GM21786 (cell line): ENCODE results near the gene NRP1.
"Not testable (repeated sequence)": the region's sequence is repeated elsewhere in the genome, so short reads cannot be mapped to it uniquely, and the experiment has no call there.

Source experiments
- ATAC-seq: cut with Tn5 transposase; IDR thresholded peaks from one replicate; pipeline ENCODE4 v1.9.1; 2021; ENCODE audit not compliant: unreplicated experiment

The NRP1 gene

DNA sequence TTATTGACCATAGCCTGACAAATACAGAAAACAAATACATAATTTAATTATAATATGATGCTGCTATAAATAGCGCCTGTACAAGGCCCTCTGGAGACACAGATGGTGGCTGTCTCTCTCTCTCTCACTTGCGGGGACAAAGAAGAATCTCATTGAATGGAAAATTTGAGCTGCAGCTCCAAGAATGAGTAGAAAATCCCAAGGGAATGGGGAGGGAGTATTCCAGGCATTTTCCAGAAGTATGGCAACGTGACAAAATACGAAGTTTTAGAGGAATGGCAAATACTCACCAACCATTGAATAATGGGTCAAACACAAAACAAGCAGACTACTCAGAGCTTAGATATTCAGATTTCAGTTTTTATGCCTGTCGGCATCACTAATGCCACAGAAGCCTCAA, 179.9 kb downstream of the NRP1 start:
- no peak for ATAC-seq

DNA sequence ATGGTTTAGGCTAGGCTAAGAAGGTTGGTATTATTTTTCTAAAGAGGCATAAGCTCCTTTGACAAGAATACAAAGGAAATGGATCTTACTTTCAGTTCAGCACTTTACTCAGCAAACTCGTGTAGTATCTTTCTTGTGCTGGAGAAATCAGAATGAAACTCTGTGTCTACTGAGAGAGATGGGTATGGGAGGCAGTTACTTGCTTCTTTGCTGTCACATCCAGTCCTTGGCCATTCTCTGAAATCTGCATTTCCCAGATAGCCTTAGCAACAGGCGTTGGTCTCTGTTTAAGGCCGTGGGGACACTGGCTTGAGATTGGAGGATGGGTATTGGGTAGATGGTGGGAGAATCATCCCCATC, 180.5 kb downstream of the NRP1 start:
- no peak for ATAC-seq

DNA sequence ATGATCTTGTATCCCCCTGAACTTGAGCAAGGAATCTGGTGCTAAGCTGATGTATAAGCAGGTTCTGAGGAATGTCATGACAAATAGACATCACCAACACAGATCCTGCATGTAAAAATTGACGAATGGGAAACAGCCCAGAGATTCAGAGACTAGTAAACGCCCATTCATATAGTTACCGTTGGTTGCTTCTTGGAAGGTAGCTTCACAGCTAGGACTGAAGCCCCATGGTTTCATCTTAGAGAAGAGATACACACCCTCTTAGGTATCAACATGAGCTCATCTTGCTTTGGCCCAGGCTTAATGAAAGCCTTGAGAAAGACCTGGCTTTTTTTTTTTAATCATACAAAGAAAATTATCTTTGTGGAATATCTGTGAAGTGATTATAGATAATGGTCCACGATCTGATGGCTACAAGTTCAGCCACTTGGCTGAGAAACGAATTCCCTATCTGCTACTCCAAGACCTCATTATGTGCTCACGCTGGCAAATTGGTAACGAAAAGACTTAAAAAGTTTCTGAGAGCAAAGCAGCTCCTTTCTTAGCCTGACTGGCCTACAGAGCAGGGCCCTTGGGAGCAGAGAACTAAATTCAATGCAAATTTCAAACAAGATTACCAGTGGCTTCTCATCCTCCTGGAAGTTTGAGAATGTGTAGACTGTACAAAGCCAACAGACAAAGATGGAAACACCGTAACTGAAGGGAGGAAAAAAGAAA, 181.1 kb downstream of the NRP1 start:
- ATAC-seq, result no peak

DNA sequence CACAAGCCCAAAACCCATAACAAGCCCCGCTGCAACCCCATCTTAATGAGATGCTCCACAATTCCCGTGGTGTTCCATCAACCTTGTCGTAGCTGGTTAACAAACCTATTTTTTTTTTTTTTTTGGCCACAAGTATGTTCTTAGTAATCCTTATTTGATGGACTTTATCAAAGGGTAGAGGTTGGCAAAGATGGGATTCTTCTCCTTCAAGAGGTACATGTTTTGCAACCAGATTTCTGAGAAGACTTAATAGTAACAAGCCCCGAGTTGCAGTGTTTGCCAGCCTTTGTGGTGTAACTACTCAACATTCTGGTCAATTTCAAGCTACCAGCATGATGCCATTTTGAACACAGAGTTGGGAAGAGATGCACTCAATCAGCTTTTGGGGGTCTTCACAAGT, 181.7 kb downstream of the NRP1 start:
- no peak for ATAC-seq

DNA sequence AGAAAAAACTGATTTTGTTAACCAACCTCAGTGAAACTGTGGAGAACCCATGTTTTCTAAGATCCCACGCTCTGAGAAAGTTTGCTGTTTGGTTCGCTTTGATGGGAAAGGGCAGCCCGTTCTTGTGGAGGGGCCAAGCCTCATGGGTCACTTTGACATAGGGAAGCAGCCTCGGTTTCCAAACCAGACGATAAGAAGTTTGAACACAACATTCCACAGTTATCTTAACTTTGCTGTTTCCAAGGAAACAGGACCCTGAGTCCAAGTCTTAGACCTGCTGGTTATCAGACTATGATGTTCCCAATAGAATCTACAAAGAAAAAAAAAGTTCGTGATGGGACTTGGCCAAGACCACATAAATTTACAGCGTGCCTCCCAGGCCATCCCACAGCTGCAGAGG, 182.3 kb downstream of the NRP1 start:
- no peak for ATAC-seq

- no peak for ATAC-seq
These were observed 183.1 kb downstream of the NRP1 start for GRCh38 chr10:33151344-33151864.

DNA sequence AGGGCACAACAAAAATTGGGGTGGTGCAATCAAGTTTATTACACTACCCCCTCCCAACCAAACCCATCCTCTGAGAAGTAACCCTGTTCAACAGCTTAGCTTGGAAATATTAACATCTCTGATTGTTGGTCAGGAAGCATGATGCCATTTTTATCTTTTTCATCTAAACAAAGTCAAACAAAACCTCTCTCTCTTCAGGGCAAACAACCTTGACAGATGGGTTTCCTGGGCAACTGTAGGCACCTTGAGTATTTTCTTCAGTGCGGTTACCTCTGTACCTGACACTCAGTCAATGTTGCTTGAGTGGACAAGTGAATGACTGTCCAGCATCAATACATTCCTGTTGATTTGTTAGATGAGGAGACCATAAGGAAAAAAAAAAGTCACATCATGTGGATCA, 183.6 kb downstream of the NRP1 start:
- ATAC-seq, result no peak

DNA sequence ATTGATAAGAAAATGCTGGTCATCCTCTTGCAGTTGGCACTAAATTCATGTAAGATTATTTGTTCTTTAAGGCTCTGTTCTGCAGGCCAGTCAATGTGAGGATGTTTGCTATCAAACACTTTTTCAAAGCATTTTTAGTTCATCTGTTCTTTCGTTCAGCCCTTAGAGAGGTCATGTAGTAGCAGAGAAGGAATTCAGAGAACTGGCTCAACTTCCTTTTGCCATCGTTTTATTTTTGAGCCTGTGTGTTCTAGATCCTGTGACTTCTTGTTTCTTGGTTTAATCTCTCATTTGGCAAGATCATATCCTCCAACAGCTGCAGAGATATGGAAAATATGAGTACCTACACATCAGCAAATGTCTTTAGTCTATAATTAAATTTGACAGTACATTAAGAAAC, 184.3 kb downstream of the NRP1 start:
- ATAC-seq, result no peak

- ATAC-seq, result no peak
These were observed 187.5 kb downstream of the NRP1 start for GRCh38 chr10:33147013-33147310.

DNA sequence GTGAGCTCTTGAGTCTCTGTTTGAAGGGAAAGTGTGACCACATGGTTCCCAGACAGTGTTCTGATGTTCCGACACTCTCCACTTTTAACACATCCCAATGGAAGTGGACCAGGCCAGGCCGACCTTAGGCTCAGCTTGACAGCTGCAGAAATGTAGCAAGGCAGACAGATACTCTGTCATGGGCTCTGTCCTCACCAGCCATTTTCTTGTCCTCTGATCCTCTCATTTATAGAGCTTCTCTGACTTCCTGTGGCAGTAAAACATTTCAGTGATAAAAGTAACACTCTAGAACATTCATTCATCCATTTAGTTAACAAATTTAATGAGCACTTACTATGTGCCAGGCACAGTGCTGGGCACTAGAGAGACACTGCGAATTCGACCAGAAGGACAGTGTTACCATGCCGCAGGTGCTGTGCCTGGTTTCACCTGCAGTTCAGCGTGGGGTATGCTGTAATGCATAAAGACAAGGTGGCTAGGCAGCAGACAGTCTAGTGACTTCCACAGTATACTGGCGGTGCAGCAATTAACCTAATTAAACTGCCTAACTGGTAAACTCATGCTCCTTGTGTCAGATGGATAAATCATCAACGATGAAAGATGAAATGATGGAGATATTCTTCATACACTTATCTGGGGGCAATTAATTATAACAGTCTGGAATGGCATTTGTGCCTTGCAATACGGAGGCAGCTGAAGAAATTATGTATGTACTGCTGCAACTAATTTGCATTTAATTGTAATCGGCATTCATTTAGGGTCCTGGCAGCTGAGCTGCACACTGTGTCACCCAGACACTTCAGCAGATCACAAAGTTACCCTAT, 188.1 kb downstream of the NRP1 start:
- ATAC-seq, result no peak

- no peak for ATAC-seq
These were observed 188.8 kb downstream of the NRP1 start for GRCh38 chr10:33145451-33146188.

DNA sequence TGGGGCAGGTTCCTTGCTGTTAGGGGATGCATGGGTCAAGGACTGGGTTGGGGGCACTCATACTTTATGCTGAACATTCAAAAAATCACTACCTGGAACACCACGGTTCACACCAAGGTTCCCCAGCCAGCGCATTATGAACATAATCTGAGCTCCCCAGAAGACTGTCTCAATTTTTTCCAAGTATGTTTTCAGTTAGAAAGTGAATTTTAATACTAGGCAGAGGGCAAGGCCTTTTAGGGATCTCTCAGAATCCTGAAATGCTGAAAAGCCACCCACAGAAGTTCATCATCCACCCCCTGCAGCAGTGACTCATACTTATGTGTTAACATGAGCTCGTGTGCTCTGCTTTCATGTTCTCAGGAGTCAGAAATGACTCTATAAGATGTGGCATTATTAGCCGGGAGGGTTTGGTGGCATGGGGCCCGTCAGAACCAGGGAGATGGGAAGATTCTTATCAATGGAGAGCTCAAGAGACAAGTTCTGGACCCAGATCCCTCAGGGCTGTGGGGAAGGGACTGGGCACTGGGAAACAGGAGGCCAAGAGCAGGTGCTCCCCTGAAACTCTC, 191.2 kb downstream of the NRP1 start:
- ATAC-seq, result peak; percentile 64

DNA sequence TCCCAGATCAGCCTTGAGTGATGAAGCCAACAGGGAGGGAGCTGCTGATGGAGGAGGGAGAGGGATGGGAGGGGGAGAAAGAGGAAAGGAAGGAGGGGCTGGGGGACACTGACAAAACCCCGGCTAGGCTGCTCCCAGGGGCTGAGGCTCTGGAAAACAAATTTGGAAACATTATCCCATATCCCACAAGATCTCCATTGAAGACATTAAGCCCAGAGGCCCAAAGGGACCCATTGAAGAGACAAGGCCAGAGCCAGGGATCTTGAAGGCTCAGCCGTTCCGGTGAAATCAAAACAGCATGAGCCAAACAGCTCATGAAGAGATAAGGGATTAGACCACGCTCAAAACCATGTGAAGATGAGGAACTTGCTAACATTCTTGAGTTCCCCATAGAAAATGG, 192.2 kb downstream of the NRP1 start:
- ATAC-seq, result no peak

GRCh38 chr10:33141251-33141650, 193.2 kb downstream of the NRP1 start:
- ATAC-seq, result no peak

DNA sequence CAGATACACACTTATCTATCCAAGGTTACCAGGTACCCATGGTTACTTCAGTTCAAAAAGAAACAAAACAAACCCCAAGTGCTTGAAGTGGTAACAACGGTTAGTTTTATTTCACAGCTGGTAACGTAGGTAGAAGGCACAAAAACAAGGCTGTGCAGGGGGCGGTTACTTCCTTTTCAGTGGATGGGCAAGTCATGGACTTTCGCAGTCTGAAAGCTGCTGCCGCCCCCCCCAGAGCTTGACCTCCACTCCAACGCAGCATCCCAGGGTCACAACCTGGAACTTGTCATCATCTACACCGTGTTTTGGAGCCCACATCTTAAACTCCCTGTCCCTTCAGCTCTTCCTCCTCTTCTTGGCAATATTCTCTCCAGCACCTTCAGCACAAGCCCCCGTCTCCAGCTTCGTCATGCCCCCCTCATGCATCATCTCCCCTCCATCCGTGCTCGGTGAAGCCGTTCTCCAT, 195.3 kb downstream of the NRP1 start:
- ATAC-seq, result no peak

GRCh38 chr10:33138686-33139085, 195.8 kb downstream of the NRP1 start:
- ATAC-seq, result not testable (repeated sequence)

DNA sequence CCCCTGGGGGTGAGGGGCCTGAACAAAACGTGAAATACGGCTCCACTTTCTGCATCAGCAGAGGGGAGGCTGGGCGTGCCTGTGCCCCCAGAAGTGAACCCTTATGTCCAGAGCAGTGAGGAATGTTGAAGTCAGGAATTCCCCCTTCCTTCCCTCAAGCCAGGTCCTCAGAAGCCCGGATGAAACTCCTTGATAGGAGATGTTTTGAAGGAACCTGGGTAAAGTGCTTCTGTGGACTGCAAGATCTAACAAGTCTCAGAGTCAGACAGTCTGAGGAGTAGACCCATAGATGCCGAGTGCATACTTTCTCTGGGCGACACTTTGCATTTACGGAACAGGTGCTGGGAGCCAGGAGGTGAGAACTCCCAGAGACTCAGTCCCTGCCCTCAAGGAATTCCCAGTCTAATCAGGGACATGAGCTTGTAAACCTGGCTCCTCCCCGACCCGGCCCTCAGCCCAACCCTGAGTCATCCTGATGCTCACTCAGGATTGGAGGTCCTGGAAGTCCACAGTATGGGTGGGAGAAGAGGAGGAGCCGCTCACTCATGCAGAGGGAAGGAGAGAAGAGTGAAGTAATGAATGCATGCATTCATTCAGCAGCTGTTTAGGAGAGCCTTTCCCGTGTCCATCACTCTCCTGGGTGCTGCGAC, 197.0 kb downstream of the NRP1 start:
- no peak for ATAC-seq

- ATAC-seq, result no peak
These were observed 197.7 kb downstream of the NRP1 start for GRCh38 chr10:33136781-33137180.

- ATAC-seq, result peak; percentile 35
These were observed 198.2 kb downstream of the NRP1 start for GRCh38 chr10:33136271-33136670.

DNA sequence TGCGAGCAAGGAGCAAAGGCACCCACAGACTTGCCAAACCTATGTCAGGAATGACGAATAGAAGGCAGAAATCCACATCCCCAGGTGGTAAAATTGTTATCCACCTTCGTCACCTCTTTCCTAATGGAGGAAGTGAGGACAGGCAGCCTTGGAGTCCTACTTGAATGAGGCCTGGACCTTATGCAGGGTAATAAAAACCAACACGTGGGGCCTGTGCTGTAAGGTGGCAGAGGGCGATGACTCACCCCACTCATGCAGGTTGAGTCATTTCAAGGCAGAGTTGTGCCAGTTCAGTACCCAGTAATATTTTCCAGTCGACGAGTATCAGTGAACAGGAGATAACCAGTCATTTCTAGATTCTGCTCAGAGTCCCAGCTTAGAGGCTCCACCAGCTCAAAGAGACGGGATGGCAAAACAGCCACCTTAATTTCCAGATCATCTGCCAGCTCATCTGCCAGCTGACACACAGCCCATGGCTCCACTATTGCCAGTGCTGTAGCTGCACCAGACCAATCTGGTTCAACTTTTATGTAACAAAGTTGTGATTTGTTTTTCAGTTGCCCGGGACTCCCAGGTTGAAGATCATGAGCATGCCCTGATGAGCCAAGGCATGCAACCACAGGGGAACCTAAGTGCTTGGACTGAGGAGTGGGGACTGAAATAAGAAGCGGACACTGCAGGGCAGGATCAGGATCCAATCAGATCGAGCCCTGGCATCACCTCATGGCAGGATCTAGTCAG, 200.3 kb downstream of the NRP1 start:
- peak; percentile 87 for ATAC-seq
